Stimulated activated naive CD8-positive, alpha-beta T cell treated with anti-CD3 and anti-CD28 coated beads, Interleukin-15, Interleukin-2, amounts not matched to agents 100 ng/mL and 50 ng/mL, for 24 hours (primary cell): ENCODE measurements around the gene FNDC3B.

Source experiments
- H3K27ac Mint-ChIP-seq: one replicate; pipeline ENCODE4 v1.8.0; 2021; ENCODE audit warnings: mild to moderate bottlenecking, mixed read lengths
- H3K27me3 Mint-ChIP-seq: one replicate; pipeline ENCODE4 v1.8.0; 2021; ENCODE audit warnings: mixed read lengths
- H3K36me3 Mint-ChIP-seq: one replicate; pipeline ENCODE4 v1.8.0; 2021; ENCODE audit warnings: low read depth, mixed read lengths
- H3K4me1 Mint-ChIP-seq: one replicate; pipeline ENCODE4 v1.8.0; 2021; ENCODE audit warnings: low read depth, mixed read lengths
- H3K4me3 Mint-ChIP-seq: one replicate; pipeline ENCODE4 v1.8.0; 2021; ENCODE audit warnings: mild to moderate bottlenecking, mixed read lengths
- H3K9me3 Mint-ChIP-seq: one replicate; pipeline ENCODE4 v1.8.0; 2021; ENCODE audit warnings: mixed read lengths

FNDC3B gene

GRCh38 chr3:172150268-172150667, 110.9 kb downstream of the FNDC3B start:
- no peaks in the 10 kb centered on the region for H3K27me3 Mint-ChIP-seq
- no peak overlapping the region for H3K27ac Mint-ChIP-seq
- no peaks in the 10 kb centered on the region for H3K9me3 Mint-ChIP-seq
- H3K4me1 Mint-ChIP-seq = peaks cover 63% of the 10 kb centered on the region
- H3K36me3 Mint-ChIP-seq = no peaks in the 10 kb centered on the region
- H3K4me3 Mint-ChIP-seq = no peak overlapping the region

DNA sequence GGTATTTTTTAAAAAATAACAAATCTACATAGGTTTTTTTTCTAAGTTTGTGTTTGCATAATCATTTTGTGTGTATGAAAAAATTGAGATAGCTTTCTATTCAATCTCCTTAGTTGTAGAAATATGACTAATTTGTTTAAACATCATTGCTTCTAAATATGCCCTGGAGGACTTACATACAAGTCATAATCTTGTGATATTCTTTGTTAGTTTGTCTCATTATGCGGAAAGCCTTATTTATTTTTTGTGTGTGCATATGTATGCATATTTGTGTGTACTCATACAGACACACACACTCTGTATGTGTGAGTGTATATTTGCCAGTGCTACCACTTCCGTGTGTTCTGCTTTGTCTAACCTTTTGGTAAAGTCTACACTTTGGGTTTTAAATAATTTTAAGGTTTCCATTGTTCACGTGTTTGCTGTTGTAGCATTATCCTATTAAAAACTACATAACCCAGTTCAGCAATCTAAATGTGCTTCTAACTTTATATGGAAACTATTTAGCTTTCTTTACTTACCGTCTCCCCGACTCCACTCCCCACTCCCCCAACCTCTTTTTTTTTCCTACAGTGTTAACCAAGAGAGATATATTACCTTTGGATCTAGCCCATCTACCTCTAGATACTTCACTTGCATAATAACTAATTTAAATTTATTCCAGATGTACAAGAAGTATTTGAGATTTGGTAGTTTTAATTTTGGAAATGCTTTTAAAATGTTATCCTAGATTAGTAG, 111.7 kb downstream of the FNDC3B start:
- no peaks in the 10 kb centered on the region for H3K27me3 Mint-ChIP-seq
- H3K27ac Mint-ChIP-seq = no peak overlapping the region
- no peaks in the 10 kb centered on the region for H3K9me3 Mint-ChIP-seq
- H3K4me1 Mint-ChIP-seq = peaks cover 65% of the 10 kb centered on the region
- H3K36me3 Mint-ChIP-seq = no peaks in the 10 kb centered on the region
- no peak overlapping the region for H3K4me3 Mint-ChIP-seq

DNA sequence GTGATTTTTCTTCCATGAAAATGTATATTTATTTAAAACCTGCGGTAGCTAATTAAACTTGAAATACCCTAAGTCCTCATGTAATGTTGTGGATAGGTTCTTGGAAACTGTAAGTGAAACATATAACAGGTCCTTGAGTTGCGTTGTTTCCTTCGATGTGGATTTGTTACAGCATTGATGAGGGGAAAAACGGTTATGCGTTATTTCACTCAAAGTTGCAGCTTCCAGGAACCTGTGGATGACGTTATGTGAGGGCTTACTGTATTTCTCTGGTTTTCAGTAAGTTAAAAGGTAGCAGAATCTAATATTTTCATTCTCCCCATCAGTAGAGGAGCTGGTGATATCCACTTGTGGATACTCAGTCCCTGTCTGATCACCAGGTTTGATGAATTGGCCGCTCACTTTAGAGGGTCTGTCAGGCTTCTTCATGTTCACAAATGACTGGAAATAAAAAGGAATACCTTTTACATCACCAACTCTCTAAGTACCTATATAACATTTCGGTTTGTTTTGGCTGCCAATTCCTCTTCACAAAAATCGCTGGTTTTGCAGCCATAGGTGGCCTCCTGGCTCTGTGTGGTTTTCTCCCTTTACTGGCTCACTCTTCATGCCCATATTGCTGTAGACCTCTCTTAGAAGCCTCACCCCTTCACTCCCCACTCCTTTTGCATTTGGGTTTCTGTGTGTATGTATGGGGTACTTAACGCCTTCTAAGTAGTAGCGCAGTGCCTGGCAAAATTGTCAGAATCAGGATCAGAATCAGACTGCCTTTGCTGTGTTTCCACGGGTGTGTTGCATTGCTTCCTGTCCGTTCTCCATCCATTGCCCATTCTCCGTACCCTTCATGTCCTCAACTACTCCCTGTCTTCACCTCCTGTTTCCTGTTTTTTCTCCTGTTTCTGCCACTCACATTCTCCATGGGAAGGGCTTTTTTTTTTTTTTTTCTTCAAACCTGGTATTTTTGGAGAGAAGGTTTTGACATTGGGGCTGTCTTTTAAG, 112.6 kb downstream of the FNDC3B start:
- no peaks in the 10 kb centered on the region for H3K27me3 Mint-ChIP-seq
- H3K36me3 Mint-ChIP-seq = no peaks in the 10 kb centered on the region
- H3K9me3 Mint-ChIP-seq = no peaks in the 10 kb centered on the region
- H3K4me1 Mint-ChIP-seq = peaks cover 61% of the 10 kb centered on the region
- H3K4me3 Mint-ChIP-seq = no peak overlapping the region
- H3K27ac Mint-ChIP-seq = no peak overlapping the region

GRCh38 chr3:172152874-172153273, 113.5 kb downstream of the FNDC3B start:
- Mint-ChIP-seq H3K27ac (peak overlapping the region; percentile 86), H3K4me1 (peaks cover 53% of the 10 kb centered on the region), H3K9me3 (no peaks in the 10 kb centered on the region), H3K36me3 (no peaks in the 10 kb centered on the region), H3K27me3 (no peaks in the 10 kb centered on the region), H3K4me3 (peak overlapping the region; percentile 53)

DNA sequence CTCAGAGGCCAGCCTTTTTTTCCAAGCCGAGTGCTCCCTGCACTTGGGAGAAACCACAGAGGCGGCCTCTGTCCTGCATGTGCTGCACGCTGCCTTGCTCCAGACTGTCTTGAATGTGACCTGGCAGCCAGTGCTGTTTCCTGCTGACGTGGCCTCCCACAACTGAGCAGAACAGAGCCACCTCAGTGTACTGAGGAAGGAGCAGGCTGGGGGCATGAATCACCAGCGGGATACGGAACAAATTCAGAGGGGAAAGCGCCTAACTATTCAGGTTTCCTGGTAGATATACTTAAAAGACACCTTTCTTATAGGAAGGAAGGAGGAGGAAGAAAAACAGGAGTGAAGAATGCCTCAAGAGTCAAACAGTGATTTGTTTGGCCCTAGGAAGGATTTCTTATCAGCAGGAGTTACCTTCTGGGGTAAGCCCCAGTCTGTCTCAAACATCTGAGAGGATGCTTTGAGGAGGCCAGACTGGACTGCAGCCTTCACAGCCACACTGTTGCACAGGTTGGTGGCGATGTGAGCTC, 114.0 kb downstream of the FNDC3B start:
- no peaks in the 10 kb centered on the region for H3K27me3 Mint-ChIP-seq
- peak overlapping the region; percentile 86 for H3K27ac Mint-ChIP-seq
- peak overlapping the region; percentile 53 for H3K4me3 Mint-ChIP-seq
- H3K36me3 Mint-ChIP-seq = no peaks in the 10 kb centered on the region
- peaks cover 48% of the 10 kb centered on the region for H3K4me1 Mint-ChIP-seq
- H3K9me3 Mint-ChIP-seq = no peaks in the 10 kb centered on the region

DNA sequence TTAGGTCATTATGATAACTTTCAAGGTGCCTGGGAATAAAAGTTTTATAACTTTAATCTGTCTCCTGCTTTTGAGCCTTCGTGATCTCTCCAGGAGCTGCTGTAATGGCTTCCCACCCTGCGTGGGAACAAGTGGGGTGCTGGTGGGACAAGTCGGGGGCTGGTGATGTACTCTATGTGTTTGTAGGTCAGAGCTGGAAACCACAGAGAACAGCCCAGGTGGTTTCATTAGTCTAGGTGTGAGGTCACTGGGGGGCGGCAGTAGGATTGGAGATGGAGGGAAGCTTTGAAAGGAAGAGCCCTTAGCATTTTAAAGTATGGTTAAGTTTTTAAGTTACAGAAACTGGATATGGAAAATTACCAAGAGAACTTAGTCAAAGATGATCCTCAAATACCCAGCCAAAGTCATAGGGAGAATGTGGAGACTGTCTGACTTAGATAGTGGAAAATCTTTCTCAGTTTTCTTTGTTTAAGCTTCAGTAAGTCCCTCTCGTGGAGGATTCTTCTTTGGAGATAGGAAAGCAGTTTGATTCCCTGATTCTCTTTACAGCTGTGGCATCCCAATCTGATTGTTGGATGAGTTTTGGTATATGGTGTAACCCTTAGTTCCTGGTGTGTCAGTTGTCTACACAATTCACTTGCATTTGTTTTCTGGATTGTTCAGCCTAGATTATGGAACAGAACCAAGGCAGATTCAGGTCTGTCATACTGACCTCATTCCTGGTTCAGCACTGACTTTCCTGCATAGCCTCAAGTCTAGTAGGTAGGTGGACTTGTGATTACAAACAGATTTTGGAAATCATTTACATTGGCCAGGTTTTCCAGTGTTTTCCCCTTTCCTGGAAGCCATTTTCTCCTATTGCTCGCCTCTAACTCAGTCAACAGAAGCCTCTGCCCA, 115.6 kb downstream of the FNDC3B start:
- Mint-ChIP-seq H3K9me3 (no peaks in the 10 kb centered on the region), H3K4me3 (no peak overlapping the region), H3K36me3 (no peaks in the 10 kb centered on the region), H3K27me3 (no peaks in the 10 kb centered on the region), H3K4me1 (peaks cover 38% of the 10 kb centered on the region), H3K27ac (peak overlapping the region; percentile 77)

GRCh38 chr3:172155897-172156585, 116.7 kb downstream of the FNDC3B start:
- H3K36me3 Mint-ChIP-seq = no peaks in the 10 kb centered on the region
- H3K4me1 Mint-ChIP-seq = peaks cover 38% of the 10 kb centered on the region
- no peak overlapping the region for H3K4me3 Mint-ChIP-seq
- H3K27me3 Mint-ChIP-seq = no peaks in the 10 kb centered on the region
- no peaks in the 10 kb centered on the region for H3K9me3 Mint-ChIP-seq
- H3K27ac Mint-ChIP-seq = peak overlapping the region; percentile 50

DNA sequence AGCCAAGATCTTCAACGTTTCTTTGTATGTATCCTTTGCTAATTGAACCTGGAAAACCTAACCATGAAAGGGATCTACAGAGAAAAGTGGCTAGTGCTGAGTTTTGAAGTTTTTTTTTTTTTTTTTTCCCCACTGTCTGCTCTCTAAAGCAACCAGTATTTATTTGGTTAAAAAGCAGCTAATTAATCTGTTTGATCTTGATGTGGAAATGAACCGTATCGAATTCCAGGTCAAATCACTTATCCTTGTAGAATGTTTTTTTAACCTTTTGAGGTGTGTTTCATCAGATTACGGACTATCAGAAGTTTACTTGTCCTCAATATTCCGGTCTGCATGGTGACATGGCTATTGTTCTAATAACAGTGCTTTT, 117.2 kb downstream of the FNDC3B start:
- H3K4me3 Mint-ChIP-seq = no peak overlapping the region
- H3K36me3 Mint-ChIP-seq = no peaks in the 10 kb centered on the region
- H3K4me1 Mint-ChIP-seq = peaks cover 38% of the 10 kb centered on the region
- H3K27me3 Mint-ChIP-seq = no peaks in the 10 kb centered on the region
- H3K27ac Mint-ChIP-seq = no peak overlapping the region
- no peaks in the 10 kb centered on the region for H3K9me3 Mint-ChIP-seq

GRCh38 chr3:172157564-172158258, 118.3 kb downstream of the FNDC3B start:
- no peaks in the 10 kb centered on the region for H3K27me3 Mint-ChIP-seq
- H3K4me1 Mint-ChIP-seq = peaks cover 31% of the 10 kb centered on the region
- H3K4me3 Mint-ChIP-seq = no peak overlapping the region
- no peaks in the 10 kb centered on the region for H3K9me3 Mint-ChIP-seq
- H3K36me3 Mint-ChIP-seq = no peaks in the 10 kb centered on the region
- no peak overlapping the region for H3K27ac Mint-ChIP-seq

GRCh38 chr3:172158741-172159140, 119.4 kb downstream of the FNDC3B start:
- H3K4me1 Mint-ChIP-seq = peaks cover 21% of the 10 kb centered on the region
- H3K27ac Mint-ChIP-seq = no peak overlapping the region
- no peaks in the 10 kb centered on the region for H3K9me3 Mint-ChIP-seq
- H3K27me3 Mint-ChIP-seq = no peaks in the 10 kb centered on the region
- H3K36me3 Mint-ChIP-seq = no peaks in the 10 kb centered on the region
- no peak overlapping the region for H3K4me3 Mint-ChIP-seq

GRCh38 chr3:172159376-172159775, 120.0 kb downstream of the FNDC3B start:
- Mint-ChIP-seq H3K27ac (no peak overlapping the region), H3K36me3 (no peaks in the 10 kb centered on the region), H3K9me3 (no peaks in the 10 kb centered on the region), H3K4me3 (no peak overlapping the region), H3K27me3 (no peaks in the 10 kb centered on the region), H3K4me1 (peaks cover 14% of the 10 kb centered on the region)

DNA sequence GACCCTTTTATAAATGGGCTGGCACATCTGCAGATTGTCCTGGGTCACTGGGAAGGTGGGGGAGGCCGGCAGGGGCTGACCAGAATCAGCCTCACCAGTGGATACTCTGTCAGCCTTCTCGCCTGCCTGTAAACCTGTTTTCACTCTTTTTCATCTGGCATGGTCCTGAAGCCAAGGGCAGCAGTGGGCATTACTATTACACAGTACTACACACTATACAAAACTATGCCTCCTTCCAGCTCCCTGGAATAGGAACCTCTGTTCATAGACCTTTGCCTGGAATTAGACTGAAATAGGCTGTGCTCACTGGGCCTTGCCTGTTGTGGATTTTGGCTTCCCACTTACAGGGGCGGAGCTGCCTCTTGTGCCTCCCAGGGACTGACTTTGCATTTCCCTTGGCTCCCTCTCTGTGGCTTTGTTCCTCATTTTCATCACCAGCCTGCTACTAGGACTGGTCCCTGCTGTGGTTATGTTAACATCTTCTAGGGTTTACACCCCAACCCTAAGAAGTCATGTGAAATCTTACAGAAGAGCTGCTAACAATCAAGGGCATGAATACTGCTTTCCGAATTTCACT, 120.7 kb downstream of the FNDC3B start:
- no peak overlapping the region for H3K27ac Mint-ChIP-seq

DNA sequence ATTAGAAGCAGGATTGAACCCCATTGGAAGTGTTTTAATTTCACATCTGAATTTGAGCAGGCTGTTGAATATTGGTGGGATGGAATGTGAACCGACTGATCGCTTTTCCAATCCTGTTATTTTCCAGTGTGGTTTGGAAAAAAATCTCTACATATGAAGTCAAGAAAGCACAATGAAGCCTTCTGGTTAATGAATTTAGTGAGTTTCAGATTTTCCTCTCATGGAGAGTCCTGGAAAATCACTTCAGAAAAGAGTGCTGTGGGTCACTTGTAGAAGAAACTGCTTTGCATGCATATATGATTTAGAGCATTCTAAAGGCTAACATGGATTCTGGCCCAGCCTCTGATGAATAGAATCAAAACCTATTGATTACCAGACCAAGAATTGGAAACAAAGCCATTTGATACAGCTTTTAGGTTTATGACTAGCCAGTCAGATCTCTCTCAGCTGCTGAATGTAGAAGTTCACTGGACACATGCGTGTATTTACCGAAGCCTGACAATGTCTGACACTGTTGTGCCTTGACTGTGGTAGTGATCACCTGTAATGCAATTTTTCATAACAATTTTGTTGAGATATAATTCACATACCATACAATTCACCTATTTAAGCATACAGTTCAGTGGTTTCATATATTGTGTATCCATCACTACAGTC, 121.9 kb downstream of the FNDC3B start:
- Mint-ChIP-seq H3K27me3 (no peaks in the 10 kb centered on the region), H3K36me3 (no peaks in the 10 kb centered on the region), H3K4me1 (no peaks in the 10 kb centered on the region), H3K27ac (no peak overlapping the region), H3K4me3 (no peak overlapping the region), H3K9me3 (no peaks in the 10 kb centered on the region)

More for the DNA sequence above, 120.7 kb downstream of the FNDC3B start:
- Mint-ChIP-seq H3K4me1 (peaks cover 8% of the 10 kb centered on the region), H3K9me3 (no peaks in the 10 kb centered on the region), H3K4me3 (no peak overlapping the region), H3K27me3 (no peaks in the 10 kb centered on the region), H3K36me3 (no peaks in the 10 kb centered on the region)
